ENCODE results near the gene FAM177A1. TPM values are rescaled to one million over a fixed set of nuclear protein-coding genes. Genes with fewer than 3 reads are reported as not detected.

FAM177A1 gene
- total and polyA plus RNA-seq, 2 of the 13 experiments (the other 11 are each of a cell fraction or from before 2014, with no cell fraction given), result 72.9 to 119 TPM

DNA sequence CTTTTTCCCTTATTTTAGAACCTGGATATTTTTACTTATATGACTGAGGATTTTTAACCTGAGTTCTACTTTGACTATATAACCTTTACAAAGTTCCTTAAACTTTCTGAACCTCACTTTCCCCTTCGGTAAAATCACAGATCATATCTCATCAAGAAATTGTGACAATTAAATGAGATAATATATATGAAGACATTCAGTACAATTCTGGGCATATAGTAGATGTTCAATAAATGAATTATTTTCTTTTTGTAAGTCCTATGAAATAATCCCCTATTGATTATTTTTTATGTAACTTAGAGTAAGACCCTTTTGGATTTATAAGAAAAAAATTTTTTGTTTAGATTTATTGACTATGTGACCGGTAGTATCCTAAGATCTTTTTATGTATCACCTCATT lies 17.6 kb upstream of the FAM177A1 start:
- POLR2A ChIA-PET, result no interaction called here
- in situ Hi-C loops (cut with HindIII; ENCODE audit: extremely low pct_ligation_motif_present, low pct_unique_long_range_greater_than_20kb) (no loop called here), intact Hi-C loops (cut with micrococcal nuclease; ENCODE audit: unreplicated experiment) (no loop called here)
- H3K27me3 ChIP-seq (ENCODE audit: control insufficient read depth in 1 of 2, insufficient read depth in 2 of 2, low read length in 2 of 2), result no peaks in the 10 kb centered on the region
- H3K36me3 ChIP-seq (replicated peaks in 1 of 2; ENCODE audit: control insufficient read depth in 1 of 2, insufficient read depth in 2 of 2, low read length in 2 of 2), result peaks cover 31 to 54% of the 10 kb centered on the region in 2 experiments
- no TSS peak for BruUV-seq (replicated peaks)
- no peak overlapping the region for H3K9ac ChIP-seq (ENCODE audit: insufficient read depth, low read depth, low read length)
- DNase-seq (ENCODE audit: low spot score), result no peak
- WGBS (ENCODE audit: low lambda C conversion rate), result 95% methylated on average over 2 of the region's 2 CpGs
- H3K79me2 ChIP-seq (ENCODE audit: insufficient read depth, low read length), result no peaks in the 10 kb centered on the region
- TF ChIP-seq, protein P1, sequence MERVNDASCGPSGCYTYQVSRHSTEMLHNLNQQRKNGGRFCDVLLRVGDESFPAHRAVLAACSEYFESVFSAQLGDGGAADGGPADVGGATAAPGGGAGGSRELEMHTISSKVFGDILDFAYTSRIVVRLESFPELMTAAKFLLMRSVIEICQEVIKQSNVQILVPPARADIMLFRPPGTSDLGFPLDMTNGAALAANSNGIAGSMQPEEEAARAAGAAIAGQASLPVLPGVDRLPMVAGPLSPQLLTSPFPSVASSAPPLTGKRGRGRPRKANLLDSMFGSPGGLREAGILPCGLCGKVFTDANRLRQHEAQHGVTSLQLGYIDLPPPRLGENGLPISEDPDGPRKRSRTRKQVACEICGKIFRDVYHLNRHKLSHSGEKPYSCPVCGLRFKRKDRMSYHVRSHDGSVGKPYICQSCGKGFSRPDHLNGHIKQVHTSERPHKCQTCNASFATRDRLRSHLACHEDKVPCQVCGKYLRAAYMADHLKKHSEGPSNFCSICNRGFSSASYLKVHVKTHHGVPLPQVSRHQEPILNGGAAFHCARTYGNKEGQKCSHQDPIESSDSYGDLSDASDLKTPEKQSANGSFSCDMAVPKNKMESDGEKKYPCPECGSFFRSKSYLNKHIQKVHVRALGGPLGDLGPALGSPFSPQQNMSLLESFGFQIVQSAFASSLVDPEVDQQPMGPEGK (CRISPR knock-in tag; IDR thresholded peaks at IDR 0.05), result no peak
- no peak for TF ChIP-seq ELF4 (CRISPR knock-in tag; IDR thresholded peaks at IDR 0.05; ENCODE audit: borderline replicate concordance)
- TF ChIP-seq FOSL2 (CRISPR knock-in tag; IDR thresholded peaks at IDR 0.05), result no peak
- no peak for TF ChIP-seq THAP11 (CRISPR knock-in tag; IDR thresholded peaks at IDR 0.05)
- TF ChIP-seq CREB1 (IDR thresholded peaks at IDR 0.05), result no peak
- no peak for TF ChIP-seq CREB1 (CRISPR knock-in tag; IDR thresholded peaks at IDR 0.05)
- TF ChIP-seq ZNF282 (IDR thresholded peaks at IDR 0.05; ENCODE audit: partially characterized antibody), result no peak
- TF ChIP-seq ZNF567 (CRISPR knock-in tag; IDR thresholded peaks at IDR 0.05; ENCODE audit: borderline replicate concordance), result no peak
- TF ChIP-seq JUN (CRISPR knock-in tag; IDR thresholded peaks at IDR 0.05), result no peak
- no peak for TF ChIP-seq ZFP37 (CRISPR knock-in tag; IDR thresholded peaks at IDR 0.05; ENCODE audit: borderline replicate concordance)
- no peak for TF ChIP-seq CREM (IDR thresholded peaks at IDR 0.05)
- TF ChIP-seq CREM (CRISPR knock-in tag; IDR thresholded peaks at IDR 0.05), result no peak
- H2AFZ ChIP-seq (ENCODE audit: low read length), result no peak overlapping the region
- peaks cover 6% of the 10 kb centered on the region for H3K4me1 ChIP-seq (ENCODE audit: insufficient read depth, low read length)
- H3K4me3 ChIP-seq (replicated peaks in 1 of 3; ENCODE audit: insufficient read depth in 1 of 3, low read depth in 2 of 3, low read length in 3 of 3), result no peak overlapping the region
- no peak overlapping the region for H3K27ac ChIP-seq (ENCODE audit: extremely low read length, insufficient read depth, low read length)
- H3K4me2 ChIP-seq (ENCODE audit: low read depth, low read length), result no peak overlapping the region
- CTCF ChIA-PET (ENCODE audit: low intra/inter-chr PET ratio, low total read pairs), result no interaction called here
- no peaks in the 10 kb centered on the region for H4K20me1 ChIP-seq (ENCODE audit: insufficient read depth, low read length)
- ATAC-seq, result no peak
- FAIRE-seq, result no peak
- 0 out of 2 replicates have a peak, but pooled peaks cover 2% of the 10 kb centered on the region for H3K9me3 ChIP-seq (ENCODE audit: low read length)
